Gastrocnemius medialis (tissue), 4 donors: ENCODE results near the gene MYO16. TPM values are rescaled to one million over a fixed set of nuclear protein-coding genes. Genes with fewer than 3 reads are reported as not detected.
"Not testable (repeated sequence)": the region's sequence is repeated elsewhere in the genome, so short reads cannot be mapped to it uniquely, and the experiment has no call there.

Experiments used
- ATAC-seq, 2 donors: fragments of 150-250 bp; one replicate each; pipeline ENCODE4 v1.9.1; 2016
- DNase-seq, 2 donors: peaks; one replicate each; pipeline ENCODE4 v3.0.0-alpha.2; 2019
- H3K27ac ChIP-seq, 4 donors: fragments of 200-600 bp; sonication (generic); 1 replicate in 1 of 4; 2 replicates in 3 of 4; pipeline ENCODE4 v1.5.1; 2016 to 2018; ENCODE audit warnings: mild to moderate bottlenecking in 2 of 4, moderate library complexity in 1 of 4
- H3K27me3 ChIP-seq, 3 donors: fragments of 200-600 bp; sonication (generic) in 2 of 3; 1 replicate in 1 of 3; 2 replicates in 2 of 3; pipeline versions ENCODE4 v1.5.1 to v1.6.0; 2016 to 2019; ENCODE audit warnings: mild to moderate bottlenecking in 1 of 3, moderate library complexity in 1 of 3
- H3K36me3 ChIP-seq, 2 donors: fragments of 200-600 bp; sonication (generic) in 1 of 2; one replicate each; pipeline ENCODE4 v1.5.1; 2017 to 2018
- H3K4me1 ChIP-seq, 2 donors: fragments of 200-600 bp; sonication (generic) in 1 of 2; one replicate each; pipeline ENCODE4 v1.5.1; 2016 to 2017; ENCODE audit warnings: mild to moderate bottlenecking in 2 of 2
- H3K4me3 ChIP-seq, 4 donors: fragments of 200-600 bp; sonication (generic) in 3 of 4; 1 replicate in 1 of 4; 2 replicates in 3 of 4; pipeline ENCODE4 v1.5.1; 2016 to 2019; ENCODE audit warnings: mild to moderate bottlenecking in 2 of 4
- H3K9me3 ChIP-seq, 3 donors: fragments of 200-600 bp; sonication (generic) in 2 of 3; 1 replicate in 1 of 3; 2 replicates in 2 of 3; pipeline ENCODE4 v1.5.1; 2016 to 2019
- POLR2A ChIP-seq, 2 donors: fragments of 450-650 bp; IDR thresholded peaks; one replicate each; pipeline ENCODE4 v1.6.1; 2017; ENCODE audit warnings: antibody characterized with exemption in 2 of 2, mild to moderate bottlenecking in 2 of 2, moderate library complexity in 2 of 2
- in situ Hi-C, 4 donors: fragments of 200-750 bp; cut with MboI; loops; one replicate each; pipeline versions ENCODE4 v1.15.0 to v1.8.0; 2017; ENCODE audit warnings: low sequenced_read_pairs in 4 of 4
- intact Hi-C: fragments of 100-400 bp; cut with DNase I; formaldehyde crosslinking; loops from one replicate; pipeline ENCODE4 v1.15.1; 2023; ENCODE audit warnings: low total_unique reads
- total RNA-seq, 4 donors: library from RNA; depleted of rRNA; stranded (reverse); fragments of >200 nt; gene quantifications; one replicate each; pipeline versions ENCODE4 v1.1.0 to v1.2.3, GENCODE V29; 2016
- TF ChIP-seq, protein P1 (sequence below), 5 experiments: fragments of 450-650 bp in 3 of 5; fragments of 200-600 bp in 2 of 5; sonication (generic) in 2 of 5; IDR thresholded peaks in 4 of 5; conservative IDR thresholded peaks in 1 of 5; 1 replicate in 4 of 5; 2 replicates in 1 of 5; pipeline ENCODE4 v1.5.1; 2016 to 2019; ENCODE audit warnings: antibody characterized with exemption in 5 of 5, mild to moderate bottlenecking in 3 of 5, moderate library complexity in 3 of 5

The MYO16 gene
- total RNA-seq, 4 donors from 2014 or later: 0.02 TPM; not detected in 3

DNA sequence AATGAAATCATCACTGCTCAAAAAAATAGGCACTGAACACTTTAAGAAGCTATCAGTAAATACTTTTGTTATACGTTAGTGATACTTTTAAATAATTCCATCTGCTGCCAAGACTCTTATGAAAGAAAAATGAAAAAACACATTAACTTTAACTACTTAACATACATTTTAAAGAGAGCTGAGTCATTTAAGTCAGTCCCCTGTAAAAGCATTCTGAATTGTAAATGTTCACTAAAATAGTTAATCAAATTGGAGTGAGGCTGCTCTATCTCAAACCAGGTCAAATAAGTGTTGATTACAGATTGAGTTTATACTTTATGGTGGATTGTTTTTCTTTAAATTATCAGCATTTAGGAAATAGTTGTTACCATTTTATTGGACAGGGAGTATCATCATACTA, 274.2 kb downstream of the MYO16 start:
- ATAC-seq (no peak), DNase-seq (no peak)
- no peaks in the 10 kb centered on the region for H3K9me3 ChIP-seq
- no peak overlapping the region for H3K4me3 ChIP-seq
- in situ Hi-C loops (no loop called here), intact Hi-C loops (no loop called here)
- no peak overlapping the region for H3K27ac ChIP-seq
- no peaks in the 10 kb centered on the region for H3K4me1 ChIP-seq
- H3K27me3 ChIP-seq: no peaks in the 10 kb centered on the region
- no peaks in the 10 kb centered on the region for H3K36me3 ChIP-seq
- TF ChIP-seq, protein P1, sequence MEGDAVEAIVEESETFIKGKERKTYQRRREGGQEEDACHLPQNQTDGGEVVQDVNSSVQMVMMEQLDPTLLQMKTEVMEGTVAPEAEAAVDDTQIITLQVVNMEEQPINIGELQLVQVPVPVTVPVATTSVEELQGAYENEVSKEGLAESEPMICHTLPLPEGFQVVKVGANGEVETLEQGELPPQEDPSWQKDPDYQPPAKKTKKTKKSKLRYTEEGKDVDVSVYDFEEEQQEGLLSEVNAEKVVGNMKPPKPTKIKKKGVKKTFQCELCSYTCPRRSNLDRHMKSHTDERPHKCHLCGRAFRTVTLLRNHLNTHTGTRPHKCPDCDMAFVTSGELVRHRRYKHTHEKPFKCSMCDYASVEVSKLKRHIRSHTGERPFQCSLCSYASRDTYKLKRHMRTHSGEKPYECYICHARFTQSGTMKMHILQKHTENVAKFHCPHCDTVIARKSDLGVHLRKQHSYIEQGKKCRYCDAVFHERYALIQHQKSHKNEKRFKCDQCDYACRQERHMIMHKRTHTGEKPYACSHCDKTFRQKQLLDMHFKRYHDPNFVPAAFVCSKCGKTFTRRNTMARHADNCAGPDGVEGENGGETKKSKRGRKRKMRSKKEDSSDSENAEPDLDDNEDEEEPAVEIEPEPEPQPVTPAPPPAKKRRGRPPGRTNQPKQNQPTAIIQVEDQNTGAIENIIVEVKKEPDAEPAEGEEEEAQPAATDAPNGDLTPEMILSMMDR (IDR thresholded peaks at IDR 0.05 in 4 of 5, conservative IDR thresholded peaks at IDR 0.05 in 1 of 5): no peak
- no peak for TF ChIP-seq POLR2A (IDR thresholded peaks at IDR 0.05)

DNA sequence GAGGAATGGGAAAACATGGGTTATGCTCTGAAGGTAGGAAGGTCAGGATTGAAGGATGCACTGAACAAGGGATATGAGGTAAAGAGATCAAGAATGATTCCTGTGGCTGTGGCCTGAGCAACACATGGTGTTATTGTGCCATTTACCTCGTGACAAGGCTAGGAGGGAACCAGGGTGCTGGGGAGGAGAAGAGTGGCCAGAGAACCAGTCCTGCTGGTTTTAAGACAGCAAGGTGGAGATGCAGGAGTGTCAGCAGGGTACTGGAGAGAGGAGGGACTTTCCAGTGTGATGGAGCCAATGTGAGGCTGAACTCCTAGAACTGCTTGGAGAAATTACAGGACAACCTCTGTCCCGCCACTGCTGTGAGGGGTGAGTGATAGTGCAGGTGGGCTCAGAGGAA, 282.4 kb downstream of the MYO16 start:
- no peaks in the 10 kb centered on the region for H3K9me3 ChIP-seq

DNA sequence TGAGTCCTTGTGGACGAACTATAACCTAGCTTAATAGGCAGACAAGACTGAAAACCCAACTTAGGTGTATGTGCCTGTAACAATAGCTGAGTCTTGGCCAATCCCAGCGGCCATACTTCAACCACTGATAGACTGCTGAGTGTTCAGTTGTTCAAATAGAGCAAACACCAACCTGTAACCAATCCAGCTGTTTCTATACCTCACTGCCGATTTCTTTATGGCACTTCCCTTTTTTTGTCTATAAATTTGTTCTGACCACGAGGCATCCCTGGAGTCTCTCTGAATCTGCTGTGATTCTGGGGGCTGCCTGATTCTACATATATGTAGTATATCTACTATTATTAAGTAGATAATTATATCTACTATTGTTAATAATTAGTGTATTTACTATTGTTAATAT, 284.3 kb downstream of the MYO16 start:
- H3K9me3 ChIP-seq, H3K4me1 ChIP-seq, H3K36me3 ChIP-seq, H3K4me3 ChIP-seq, intact Hi-C loops, in situ Hi-C loops, DNase-seq, H3K27ac ChIP-seq, H3K27me3 ChIP-seq, ATAC-seq: not testable (repeated sequence)

More for the DNA sequence above, 282.4 kb downstream of the MYO16 start:
- no peaks in the 10 kb centered on the region for H3K36me3 ChIP-seq
- no peaks in the 10 kb centered on the region for H3K4me1 ChIP-seq
- no peaks in the 10 kb centered on the region for H3K27me3 ChIP-seq
- in situ Hi-C loops: no loop called here
- ATAC-seq (no peak), DNase-seq (no peak)
- TF ChIP-seq POLR2A (IDR thresholded peaks at IDR 0.05): no peak
- TF ChIP-seq, protein P1 (IDR thresholded peaks at IDR 0.05 in 4 of 5, conservative IDR thresholded peaks at IDR 0.05 in 1 of 5): no peak
- intact Hi-C loops: no loop called here
- no peak overlapping the region for H3K27ac ChIP-seq
- no peak overlapping the region for H3K4me3 ChIP-seq

DNA sequence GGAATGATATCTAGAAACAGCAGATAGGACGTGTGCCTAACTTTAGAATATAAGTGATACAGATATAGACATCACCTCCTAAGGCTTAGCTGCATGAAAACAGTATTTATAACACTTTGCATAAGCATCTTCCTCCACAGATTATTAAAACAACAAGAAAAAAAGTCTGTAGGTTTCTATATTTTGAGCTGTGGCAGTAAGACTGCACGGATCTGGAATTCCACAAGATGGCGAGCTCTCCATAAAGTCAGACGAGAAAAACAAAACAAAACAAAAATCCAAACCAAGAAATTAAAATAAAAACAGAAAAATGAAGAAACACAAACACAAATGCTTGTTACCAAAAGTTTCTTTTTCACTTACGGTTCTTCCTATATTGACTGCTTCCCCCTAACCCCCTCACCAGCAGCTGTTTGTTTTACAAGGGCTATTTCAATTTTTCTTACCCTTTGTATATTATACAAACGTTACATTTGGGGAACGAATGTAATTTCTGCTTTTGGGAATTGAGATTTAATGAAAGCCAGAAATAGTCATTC, 285.8 kb downstream of the MYO16 start:
- peak overlapping the region in 2 of 4 donors; percentile 0 to 27 for H3K4me3 ChIP-seq
- H3K36me3 ChIP-seq: no peaks in the 10 kb centered on the region
- in situ Hi-C loops (no loop called here), intact Hi-C loops (no loop called here)
- DNase-seq: no peak
- ATAC-seq: no peak
- H3K4me1 ChIP-seq: no peaks in the 10 kb centered on the region
- no peaks in the 10 kb centered on the region for H3K27me3 ChIP-seq
- H3K9me3 ChIP-seq: no peaks in the 10 kb centered on the region
- TF ChIP-seq, protein P1 (IDR thresholded peaks at IDR 0.05 in 4 of 5, conservative IDR thresholded peaks at IDR 0.05 in 1 of 5): peak in 1 of 5 experiments; percentile 22
- TF ChIP-seq POLR2A (IDR thresholded peaks at IDR 0.05): no peak
- peak overlapping the region in 1 of 4 donors; percentile 30 for H3K27ac ChIP-seq

DNA sequence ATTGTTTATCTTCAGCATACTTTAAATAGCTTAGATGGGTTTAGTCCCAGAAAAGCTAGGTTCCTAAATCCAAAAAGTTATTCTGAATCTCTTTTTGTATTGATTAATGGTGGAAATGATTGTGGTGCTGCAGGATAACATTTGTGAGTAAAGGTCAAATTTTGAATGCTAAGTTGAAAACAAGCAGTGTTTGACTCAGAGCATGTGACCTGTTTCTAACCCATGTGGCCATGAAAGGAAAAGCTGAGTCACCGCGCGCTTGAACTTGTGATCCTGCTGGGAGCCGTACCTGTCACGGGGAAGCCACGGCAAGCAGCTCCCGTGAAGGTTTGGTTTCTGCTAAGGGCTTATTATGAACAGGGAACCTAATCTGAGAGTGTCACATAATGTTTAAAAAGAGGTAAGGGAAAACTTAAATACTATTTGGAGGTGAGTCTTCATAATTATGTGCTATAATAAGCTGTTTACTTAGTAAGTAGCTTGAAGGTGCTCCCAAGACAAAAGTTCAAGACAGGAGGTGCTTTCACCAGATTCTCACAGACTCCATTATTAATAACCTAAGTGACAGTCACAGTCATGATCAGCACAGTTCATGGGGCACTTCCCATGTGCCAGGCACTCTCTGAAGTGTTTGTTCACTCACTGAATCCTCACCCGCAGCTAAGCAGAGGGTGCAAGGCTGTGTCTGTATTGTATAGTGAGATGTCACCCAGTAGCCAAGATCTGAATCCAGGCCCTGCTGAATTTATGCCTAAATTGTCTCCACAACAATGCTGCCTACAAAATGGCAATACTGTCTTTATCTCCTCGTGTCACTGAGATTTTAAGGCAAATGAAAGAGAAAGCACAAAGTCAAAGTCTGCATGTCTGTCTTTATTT, 286.5 kb downstream of the MYO16 start:
- no peaks in the 10 kb centered on the region for H3K27me3 ChIP-seq
- in situ Hi-C loops (no loop called here), intact Hi-C loops (no loop called here)
- H3K4me1 ChIP-seq: no peaks in the 10 kb centered on the region
- no peaks in the 10 kb centered on the region for H3K9me3 ChIP-seq
- H3K36me3 ChIP-seq: no peaks in the 10 kb centered on the region
- peak overlapping the region in 2 of 4 donors; percentile 0 to 27 for H3K4me3 ChIP-seq
- TF ChIP-seq, protein P1 (IDR thresholded peaks at IDR 0.05 in 4 of 5, conservative IDR thresholded peaks at IDR 0.05 in 1 of 5): no peak
- no peak for TF ChIP-seq POLR2A (IDR thresholded peaks at IDR 0.05)
- DNase-seq (peak; percentile 48 to 67), ATAC-seq (peak; percentile 73 to 89)
- peak overlapping the region in 2 of 4 donors; percentile 7 to 30 for H3K27ac ChIP-seq
